Measurements from ENCODE around the gene TMCC1.
"Not testable (repeated sequence)": the region's sequence is repeated elsewhere in the genome, so short reads cannot be mapped to it uniquely, and the experiment has no call there.

Gene TMCC1

DNA sequence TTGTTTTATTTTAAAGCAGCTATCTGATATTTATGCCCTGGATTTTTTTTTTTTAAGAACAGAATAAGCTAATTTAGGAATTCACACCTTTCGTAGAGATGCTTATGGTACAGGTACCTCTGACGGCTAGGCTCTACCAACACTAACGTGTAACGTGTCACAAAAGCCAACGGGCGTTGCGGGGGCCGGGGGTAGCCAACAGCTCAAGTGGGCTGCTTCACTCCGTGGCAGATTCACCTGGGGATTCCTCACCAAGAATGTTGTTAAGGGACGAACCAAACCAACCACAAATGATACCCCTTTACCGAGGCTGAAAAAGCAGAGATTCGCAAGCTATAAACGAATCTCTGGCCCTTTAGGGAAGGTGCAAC, 1.0 kb downstream of the TMCC1 start:
- DNase-seq, result no peak

- no peak for DNase-seq
Observed at GRCh38 chr3:129890891-129891290, 2.6 kb downstream of the TMCC1 start.

DNA sequence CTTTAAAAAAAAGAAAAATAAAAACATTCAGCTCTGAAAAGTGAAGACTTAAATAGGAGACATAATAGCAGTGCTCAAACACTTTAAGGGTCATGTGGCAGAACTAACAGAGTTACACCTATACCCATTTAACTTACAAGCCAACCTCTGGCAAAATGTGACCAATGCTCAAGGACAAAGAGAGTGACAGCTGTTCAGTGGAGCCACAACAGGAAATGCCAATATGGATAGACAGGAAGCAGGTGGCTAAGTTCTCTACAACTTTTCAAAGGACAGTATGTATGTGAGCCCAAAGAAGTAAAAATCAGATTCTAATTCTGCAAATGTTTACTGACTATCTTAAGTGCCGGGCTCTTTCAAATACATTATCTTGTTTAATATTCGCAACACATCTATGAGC, 3.4 kb downstream of the TMCC1 start:
- DNase-seq, result no peak

DNA sequence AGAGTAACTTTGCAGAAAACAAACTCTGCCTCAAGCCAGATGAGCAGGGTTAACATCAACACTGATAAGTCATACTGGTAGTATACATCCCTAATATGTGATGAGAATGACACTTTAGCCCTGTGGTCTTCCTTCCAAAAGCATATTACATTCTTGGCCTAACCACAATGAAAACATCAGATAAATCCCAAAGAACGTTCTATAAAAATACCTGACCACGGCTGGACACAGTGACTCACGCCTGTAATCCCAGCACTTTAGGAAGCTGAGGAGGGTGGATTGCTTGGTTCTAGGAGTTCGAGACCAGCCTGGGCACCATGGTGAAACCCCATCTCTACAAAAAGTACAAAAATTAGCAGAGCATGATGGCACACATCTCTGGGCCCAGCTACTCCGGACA, 4.7 kb downstream of the TMCC1 start:
- no peak for DNase-seq

DNA sequence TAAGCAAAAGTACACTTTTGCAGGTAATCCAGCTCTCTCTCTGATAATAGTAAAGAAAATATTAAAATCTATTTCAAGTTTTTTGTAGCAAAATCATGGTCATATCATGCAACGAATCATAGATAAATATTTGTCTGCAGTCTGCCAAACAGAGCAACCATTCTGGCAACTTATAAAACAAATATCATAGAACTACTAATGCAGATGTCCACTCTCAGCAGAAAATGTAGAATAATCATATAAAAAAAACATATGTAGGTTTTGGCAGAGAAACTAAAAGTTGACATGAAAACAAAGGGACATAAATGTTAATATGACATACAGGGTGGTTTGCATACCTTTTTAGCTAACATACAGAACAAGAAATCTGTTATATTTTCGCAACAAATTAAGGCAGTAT, 12.2 kb downstream of the TMCC1 start:
- no peak for DNase-seq

DNA sequence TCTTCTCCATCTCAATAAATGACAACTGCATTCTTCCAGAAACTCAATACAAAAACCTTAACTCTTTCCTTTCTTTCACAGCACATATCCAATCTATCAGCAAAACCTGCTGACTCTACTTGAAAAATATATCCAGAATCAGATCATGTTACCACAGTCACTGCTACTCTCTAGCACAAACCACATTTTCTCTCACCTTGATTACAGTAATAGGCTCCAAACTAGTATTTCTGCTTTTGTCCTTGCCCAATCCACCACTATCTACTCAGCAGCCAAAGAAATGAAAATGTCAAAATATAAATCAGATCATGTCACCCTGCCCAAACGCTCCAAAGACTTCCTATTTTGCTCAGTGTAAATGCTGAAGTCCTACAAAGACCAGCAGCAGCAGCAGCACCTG, 15.2 kb downstream of the TMCC1 start:
- no peak for DNase-seq

GRCh38 chr3:129874479-129874878, 19.0 kb downstream of the TMCC1 start:
- DNase-seq, result not testable (repeated sequence)

DNA sequence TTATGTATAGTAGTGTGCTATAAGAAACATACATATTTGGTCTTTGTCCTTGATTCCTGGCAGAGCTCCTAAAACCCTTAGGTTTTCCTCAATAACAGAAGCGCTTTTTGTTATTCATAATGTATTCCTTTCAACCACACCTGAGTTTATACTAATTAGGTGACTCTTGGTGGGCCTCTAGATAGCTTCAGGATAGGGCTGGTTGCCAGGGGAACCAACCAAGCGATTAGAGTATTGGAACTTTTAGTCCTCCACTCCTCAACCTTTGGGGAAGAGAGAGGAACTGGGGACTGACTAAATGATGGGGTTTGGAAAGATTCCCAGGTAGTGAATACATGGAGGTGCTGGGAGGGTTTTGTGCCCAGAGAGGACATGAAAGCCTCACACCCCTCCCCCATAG, 24.6 kb downstream of the TMCC1 start:
- no peak for DNase-seq

GRCh38 chr3:129867506-129868124, 25.9 kb downstream of the TMCC1 start:
- DNase-seq, result no peak

DNA sequence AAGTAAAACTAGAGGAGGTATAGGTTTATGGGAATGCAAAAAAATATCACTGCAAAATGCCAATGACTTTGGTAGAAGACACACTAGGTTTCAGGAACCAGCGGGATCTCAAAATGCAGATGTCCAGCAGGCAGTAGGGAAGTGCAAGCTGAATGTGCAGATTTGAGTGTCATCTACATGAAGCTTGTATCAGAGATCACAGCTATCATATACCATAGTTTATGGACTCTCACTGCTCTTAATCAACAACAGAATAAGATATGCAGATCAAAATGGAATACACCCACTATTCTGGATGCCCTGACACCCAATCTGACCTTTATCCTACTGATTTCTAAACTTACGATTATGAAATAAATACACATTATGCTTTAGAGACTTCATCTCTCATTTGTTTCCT, 27.7 kb downstream of the TMCC1 start:
- DNase-seq, result no peak

GRCh38 chr3:129864519-129864918, 29.0 kb downstream of the TMCC1 start:
- DNase-seq, result no peak

GRCh38 chr3:129859272-129859671, 34.2 kb downstream of the TMCC1 start:
- no peak for DNase-seq

GRCh38 chr3:129857899-129858298, 35.6 kb downstream of the TMCC1 start:
- no peak for DNase-seq

- DNase-seq, result not testable (repeated sequence)
Observed at GRCh38 chr3:129856790-129857189, 36.7 kb downstream of the TMCC1 start.

DNA sequence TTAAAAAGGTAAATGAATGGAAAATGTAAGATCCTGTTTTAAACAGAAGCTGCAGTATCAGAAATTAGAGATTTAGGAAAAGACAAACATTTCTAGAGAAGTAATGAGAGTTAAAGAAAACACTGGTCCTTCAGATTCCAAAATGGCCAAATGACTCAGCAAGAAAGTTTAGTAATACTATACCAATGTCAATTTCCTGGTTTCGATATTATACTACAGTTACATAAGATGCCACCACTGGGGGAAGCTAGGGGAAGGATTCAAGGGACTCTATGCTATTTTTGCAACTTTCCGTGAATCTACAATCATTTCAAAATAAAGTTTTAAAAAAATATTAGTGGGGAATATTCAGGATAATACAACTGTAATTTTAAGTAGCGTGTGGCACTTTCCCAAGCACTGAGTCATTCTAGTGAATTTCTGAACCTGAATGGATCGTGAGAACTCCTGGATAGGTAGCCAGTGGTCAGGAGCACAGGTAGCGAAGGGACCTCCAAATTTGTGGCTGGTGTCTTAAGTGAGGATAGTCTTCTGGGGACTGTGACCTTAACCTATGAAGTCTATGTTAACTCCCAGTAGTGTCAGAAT, 37.6 kb downstream of the TMCC1 start:
- no peak for DNase-seq

DNA sequence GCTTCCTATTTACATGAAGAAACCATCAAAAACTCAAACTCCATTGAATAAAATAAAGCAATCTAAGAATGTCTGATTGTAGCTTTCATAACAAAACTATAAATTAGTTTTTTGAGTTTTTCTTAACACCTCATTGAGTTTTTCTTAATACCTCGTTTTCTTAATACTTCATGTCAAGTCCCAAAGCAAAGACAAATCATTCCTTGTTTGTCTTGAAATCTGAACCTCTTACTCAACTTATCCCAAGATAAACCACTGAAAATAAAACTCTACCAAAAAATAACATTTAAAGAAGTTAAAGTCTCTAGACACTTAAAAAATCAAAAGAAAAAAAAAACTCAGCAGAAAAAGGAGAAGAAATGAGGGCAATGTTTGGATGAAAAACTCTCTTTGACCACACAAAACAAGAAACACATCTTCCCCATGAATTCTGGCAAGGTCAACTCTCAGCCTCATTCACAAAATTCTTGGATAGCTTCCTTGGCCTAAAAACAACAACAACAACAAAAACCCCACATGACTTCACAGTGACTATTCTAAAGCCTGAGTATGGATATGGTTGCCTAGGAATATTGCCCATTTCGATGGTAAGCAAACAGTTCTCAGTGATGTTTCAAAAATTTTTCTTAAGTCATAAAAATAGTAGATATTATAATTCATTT, 38.2 kb downstream of the TMCC1 start:
- no peak for DNase-seq

- DNase-seq, result no peak
Observed at GRCh38 chr3:129854460-129854859, 39.1 kb downstream of the TMCC1 start.

GRCh38 chr3:129845956-129846355, 47.6 kb downstream of the TMCC1 start:
- DNase-seq, result no peak

GRCh38 chr3:129840707-129841360, 52.7 kb downstream of the TMCC1 start:
- DNase-seq, result no peak

- no peak for DNase-seq
Observed at GRCh38 chr3:129838086-129838485, 55.4 kb downstream of the TMCC1 start.

DNA sequence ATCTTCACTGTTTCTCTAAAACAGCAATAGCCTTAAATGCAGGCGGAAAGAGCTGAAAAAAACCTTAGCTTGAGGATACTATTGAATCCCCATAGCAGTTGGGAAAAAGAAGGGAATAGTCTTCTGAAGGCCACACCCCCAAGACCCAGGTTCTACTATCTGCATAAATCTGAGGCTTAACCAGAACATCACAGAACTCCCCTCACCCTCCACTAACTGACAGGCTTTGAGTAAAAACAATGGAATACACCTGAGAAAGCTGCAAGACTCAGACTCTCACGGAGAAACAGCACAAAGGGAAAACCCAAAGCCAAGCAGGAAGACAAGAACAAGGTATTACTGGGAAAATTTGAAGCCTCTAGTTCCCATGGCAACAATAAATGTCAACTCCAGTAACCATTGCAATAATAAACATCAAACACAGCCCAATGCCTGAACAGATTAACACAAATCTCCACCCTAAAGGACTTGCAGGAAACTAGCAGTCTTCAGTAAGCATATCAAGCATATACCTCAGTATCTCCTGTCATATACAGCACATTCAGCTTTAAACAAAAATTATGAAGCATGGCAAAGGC, 56.4 kb downstream of the TMCC1 start:
- no peak for DNase-seq

DNA sequence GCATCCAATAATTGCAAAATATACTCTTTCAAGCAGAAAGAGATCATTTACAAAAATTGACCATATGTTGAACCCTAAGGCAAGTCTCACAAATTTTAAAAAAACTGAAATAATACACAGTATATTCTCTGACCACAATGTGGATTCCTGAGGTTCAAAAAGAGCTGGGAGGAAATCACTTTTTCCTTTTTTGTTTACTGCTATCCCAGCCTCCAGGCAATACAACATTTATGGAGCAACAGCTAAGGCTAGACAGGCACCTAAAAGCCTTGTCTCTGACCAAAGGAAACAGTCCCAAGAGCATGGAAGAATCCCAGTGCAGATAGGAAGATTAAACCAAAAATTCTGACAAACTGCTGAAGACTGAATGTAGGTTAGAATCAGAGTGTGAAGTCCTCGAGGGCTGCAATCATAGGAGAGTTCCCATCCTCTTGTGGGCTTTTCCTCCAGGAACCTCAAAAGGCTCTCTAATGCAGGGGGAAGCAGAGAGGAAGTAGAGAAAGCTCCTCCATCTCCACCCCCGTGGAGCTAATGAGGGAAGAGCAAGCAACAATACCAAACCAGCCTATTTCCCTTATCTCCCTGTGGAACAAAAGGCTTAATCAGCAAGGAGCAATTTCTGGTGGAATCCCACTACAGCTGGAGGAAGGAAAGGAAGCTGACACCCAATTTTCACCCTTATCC, 57.0 kb downstream of the TMCC1 start:
- DNase-seq, result no peak

DNA sequence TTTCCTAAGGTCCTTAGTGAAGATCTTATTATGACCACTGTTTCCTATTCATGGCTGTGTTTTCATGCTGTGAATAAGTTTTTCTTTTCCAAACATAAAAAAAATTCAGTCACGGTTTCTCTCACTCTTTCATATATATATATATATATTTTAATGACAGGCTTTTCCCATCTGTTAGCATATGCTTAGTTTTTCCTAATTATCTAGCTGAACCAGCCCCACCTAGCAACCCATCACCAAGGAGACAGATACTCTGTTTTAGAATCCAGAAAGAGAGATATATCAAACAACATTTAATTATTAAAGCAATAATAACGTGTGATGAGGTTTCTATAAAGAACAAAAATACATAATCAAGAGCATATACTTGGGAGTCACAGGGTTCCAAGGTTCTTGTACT, 58.3 kb downstream of the TMCC1 start:
- DNase-seq, result no peak

All from 8988T (cell line).